Mucosa of descending colon (tissue), 3 donors: Measurements from ENCODE around the gene ERCC8. TPM values are rescaled to one million over a fixed set of nuclear protein-coding genes. Genes with fewer than 3 reads are reported as not detected.
A peak's percentile ranks its signal among the peaks of the same experiment; 100 is the strongest.

Experiments
- ATAC-seq: fragments of 200-7000 bp; cut with Tn5 transposase; one replicate; pipeline ENCODE4 v1.9.1; 2020; ENCODE audit warnings: mild to moderate bottlenecking, moderate library complexity
- DNase-seq, 3 donors: peaks; one replicate each; pipeline ENCODE4 v3.0.0-alpha.2; 2020
- H3K36me3 ChIP-seq: fragments of 200-600 bp; one replicate; pipeline ENCODE4 v1.8.0; 2021; ENCODE audit warnings: low read depth, mild to moderate bottlenecking
- H3K4me1 ChIP-seq: fragments of 200-600 bp; one replicate; pipeline ENCODE4 v1.8.0; 2021; ENCODE audit warnings: low read depth, mild to moderate bottlenecking
- H3K4me3 ChIP-seq: fragments of 200-600 bp; one replicate; pipeline ENCODE4 v1.8.0; 2021; ENCODE audit warnings: mild to moderate bottlenecking
- H3K9me3 ChIP-seq: fragments of 200-600 bp; one replicate; pipeline ENCODE4 v1.8.0; 2021; ENCODE audit warnings: mild to moderate bottlenecking
- CTCF ChIP-seq: fragments of 200-600 bp; IDR thresholded peaks from one replicate; pipeline ENCODE4 v1.8.0; 2022; ENCODE audit warnings: antibody characterized with exemption, mild to moderate bottlenecking
- intact Hi-C, 2 donors: fragments of 100-400 bp; cut with DNase I in 1 of 2; cut with micrococcal nuclease in 1 of 2; formaldehyde crosslinking; loops; one replicate each; pipeline versions ENCODE4 v1.11.0 to v1.11.1; 2022; cut with DNase I, micrococcal nuclease
- total RNA-seq, 3 donors: library from RNA; stranded (reverse); fragmentation: NEBNext Ultra II Directional in 2 of 3; extraction: Animal tissue kit (Norgen Biotek cat#: 25700) in 2 of 3; gene quantifications; one replicate each; pipeline versions ENCODE4 v1.2.1 to v1.2.4, GENCODE V29; 2021 to 2023
- donor health status: DM: no; HTN: no; CAD: no; lungs with moderate emphysema.
- donor health status: DM: no; HTN: no; CAD: no.
- donor health status: DM: no; HTN: yes; CAD: no.

Gene ERCC8
- total RNA-seq, 3 donors from 2014 or later: 8.2 to 9.1 (median 8.8) TPM

- Histone ChIP-seq H3K36me3 (no peaks in the 10 kb centered on the region), H3K9me3 (no peaks in the 10 kb centered on the region), H3K4me1 (no peaks in the 10 kb centered on the region), H3K4me3 (peak within 1 kb of the TSS; percentile 52)
- ATAC-seq (peak; percentile 97), DNase-seq (peak; percentile 89 to 92 (median 90))
- intact Hi-C loops: loop anchor here in 1 of 2 donors (10.0 kb wide), 1 partner anchor 149 kb away; no protein-coding TSS in a partner anchor
- no peak for TF ChIP-seq CTCF
Observed at GRCh38 chr5:60843936-60844905, 100.6 kb downstream of the ERCC8 start, which contains the start of gene ELOVL7. Gene ELOVL7 (minus strand): TSS chr5:60844269. CDS start chr5:60787397, 56,872 bp downstream.

DNA sequence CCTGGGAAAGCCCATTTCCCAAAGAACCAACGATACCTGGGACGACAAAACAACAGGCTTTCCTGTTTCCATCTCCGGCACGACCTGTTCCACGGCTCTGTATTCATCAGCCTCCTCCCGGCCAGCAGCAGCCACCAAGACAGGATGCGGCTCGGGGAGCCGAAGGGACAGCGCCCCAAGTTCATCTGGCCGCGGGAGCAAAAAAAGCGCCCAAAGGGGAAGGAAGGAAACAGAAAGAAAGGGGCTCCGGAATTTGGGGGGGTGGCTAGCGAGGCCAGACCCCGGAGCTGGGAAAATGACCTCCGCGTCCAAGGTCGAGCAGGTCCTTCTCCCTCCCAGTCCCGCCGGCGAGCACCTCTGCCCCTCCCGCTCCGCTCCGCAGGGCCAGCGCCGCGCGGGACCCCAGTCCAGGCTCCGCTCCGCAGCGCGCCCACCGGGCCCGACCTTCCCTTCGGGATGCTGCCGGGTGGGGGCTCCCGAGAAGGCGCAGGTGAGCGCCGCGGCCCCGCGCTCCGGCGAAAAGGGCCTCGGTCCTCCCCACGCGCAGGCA is 101.4 kb downstream of the ERCC8 start:
- no peaks in the 10 kb centered on the region for H3K36me3 ChIP-seq
- intact Hi-C loops: loop anchor here in 1 of 2 donors (10.0 kb wide), 1 partner anchor 149 kb away; no protein-coding TSS in a partner anchor
- DNase-seq: peak; percentile 36 to 55 (median 51)
- no peak for TF ChIP-seq CTCF
- H3K4me3 ChIP-seq: peak overlapping the region; percentile 52
- no peaks in the 10 kb centered on the region for H3K4me1 ChIP-seq
- peak; percentile 58 for ATAC-seq
- no peaks in the 10 kb centered on the region for H3K9me3 ChIP-seq

DNA sequence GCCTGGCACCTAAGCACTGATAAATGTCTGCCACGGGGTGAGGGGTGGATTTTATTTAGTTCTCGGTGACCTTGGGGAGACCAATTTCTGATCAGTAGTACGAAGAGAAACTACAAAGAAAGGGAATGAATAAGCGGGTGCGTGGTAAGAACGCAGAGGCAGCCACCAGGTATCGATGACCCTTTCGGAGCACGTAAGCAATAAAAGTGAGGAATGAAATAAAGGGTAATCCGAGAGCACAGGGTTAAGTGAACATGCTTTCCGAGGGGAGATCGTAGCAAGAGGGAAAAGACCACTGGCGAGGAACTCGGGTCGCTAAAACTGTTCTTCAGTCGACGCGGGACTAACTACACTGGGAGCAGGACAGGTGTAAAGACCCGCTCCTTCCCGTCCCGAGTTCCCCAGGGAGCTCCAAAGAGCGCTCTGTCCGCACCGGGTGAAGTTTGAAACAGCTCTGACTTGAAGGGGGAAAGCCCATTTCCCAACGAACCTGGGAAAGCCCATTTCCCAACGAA is 101.9 kb downstream of the ERCC8 start:
- TF ChIP-seq CTCF: no peak
- ATAC-seq: peak; percentile 46
- DNase-seq: peak in 2 of 3 donors; percentile 38 to 56
- intact Hi-C loops: loop anchor here in 1 of 2 donors (10.0 kb wide), 1 partner anchor 148 kb away; no protein-coding TSS in a partner anchor
- no peaks in the 10 kb centered on the region for H3K36me3 ChIP-seq
- H3K4me1 ChIP-seq: peaks cover 5% of the 10 kb centered on the region
- H3K4me3 ChIP-seq: peak overlapping the region; percentile 52
- no peaks in the 10 kb centered on the region for H3K9me3 ChIP-seq

- TF ChIP-seq CTCF: no peak
- Histone ChIP-seq H3K4me3 (no peak overlapping the region), H3K9me3 (no peaks in the 10 kb centered on the region), H3K4me1 (peaks cover 7% of the 10 kb centered on the region), H3K36me3 (no peaks in the 10 kb centered on the region)
- DNase-seq (no peak), ATAC-seq (no peak)
- intact Hi-C loops: loop anchor here in 1 of 2 donors (10.0 kb wide), 1 partner anchor 147 kb away; no protein-coding TSS in a partner anchor
Observed at GRCh38 chr5:60841361-60841760, 103.5 kb downstream of the ERCC8 start.

- Histone ChIP-seq H3K9me3 (no peaks in the 10 kb centered on the region), H3K36me3 (no peaks in the 10 kb centered on the region), H3K4me1 (peaks cover 7% of the 10 kb centered on the region), H3K4me3 (no peak overlapping the region)
- TF ChIP-seq CTCF: no peak
- intact Hi-C loops: no loop called here
- ATAC-seq (no peak), DNase-seq (no peak)
Observed at GRCh38 chr5:60836131-60836530, 108.7 kb downstream of the ERCC8 start.
